HepG2 (cell line): Measurements from ENCODE around the gene HRH3. TPM values are rescaled to one million over a fixed set of nuclear protein-coding genes. Genes with fewer than 3 reads are reported as not detected.

ENCODE experiments used
- CCAR2 ChIP-seq: fragments of 200-400 bp; formaldehyde crosslinking; optimal IDR thresholded peaks from 2 replicates; pipeline ENCODE3; 2018; ENCODE audit warnings: low read depth, mild to moderate bottlenecking, low read length, moderate library complexity
- FOXK2 ChIP-seq: fragments of 450-650 bp; IDR thresholded peaks from 2 replicates; pipeline ENCODE4 v1.6.1; 2016
- FOXP4 ChIP-seq: sonication (generic); formaldehyde crosslinking; IDR thresholded peaks from 2 replicates; pipeline ENCODE4 v1.4.0; 2020; ENCODE audit warnings: missing genetic modification reagents
- GPN1 ChIP-seq: sonication (generic); formaldehyde crosslinking; IDR thresholded peaks from 2 replicates; pipeline ENCODE4 v1.5.1; 2020; ENCODE audit warnings: missing genetic modification reagents, borderline replicate concordance
- IKZF1 ChIP-seq: fragments of 450-650 bp; IDR thresholded peaks from 2 replicates; pipeline ENCODE4 v1.7.1; 2016
- KLF13 ChIP-seq: sonication (generic); formaldehyde crosslinking; IDR thresholded peaks from 2 replicates; pipeline ENCODE4 v1.4.0; 2020; ENCODE audit warnings: mild to moderate bottlenecking, missing genetic modification reagents
- MAFG ChIP-seq: sonication (generic); formaldehyde crosslinking; IDR thresholded peaks from 2 replicates; pipeline ENCODE4 v1.5.1; 2020; ENCODE audit warnings: mild to moderate bottlenecking, missing genetic modification reagents
- MBD4 ChIP-seq: IDR thresholded peaks from 2 replicates; pipeline ENCODE4 v1.6.1; 2012; ENCODE audit warnings: low read length, inconsistent platforms, borderline replicate concordance
- PHF8 ChIP-seq: sonication (generic); formaldehyde crosslinking; IDR thresholded peaks from 2 replicates; pipeline ENCODE4 v1.5.0; 2020; ENCODE audit warnings: missing genetic modification reagents
- PTBP1 ChIP-seq: fragments of 200-400 bp; formaldehyde crosslinking; IDR thresholded peaks from 2 replicates; pipeline ENCODE4 v1.6.1; 2018; ENCODE audit warnings: low read length, low read depth; ENCODE audit not compliant: poor library complexity, severe bottlenecking
- SNAI1 ChIP-seq: sonication (generic); formaldehyde crosslinking; IDR thresholded peaks from 2 replicates; pipeline ENCODE4 v1.5.0; 2020; ENCODE audit warnings: mild to moderate bottlenecking, missing genetic modification reagents, borderline replicate concordance
- TGIF2 ChIP-seq: IDR thresholded peaks from 2 replicates; pipeline ENCODE4 v1.6.1; 2016; ENCODE audit warnings: control low read depth, missing compliant biosample characterization
- TP53 ChIP-seq: sonication (generic); formaldehyde crosslinking; conservative IDR thresholded peaks from 2 replicates; pipeline ENCODE4 v1.4.0; 2020; ENCODE audit warnings: missing genetic modification reagents
- ZNF124 ChIP-seq: sonication (generic); formaldehyde crosslinking; IDR thresholded peaks from 2 replicates; pipeline ENCODE4 v1.4.0; 2020; ENCODE audit warnings: missing genetic modification reagents
- ZNF564 ChIP-seq: sonication (generic); formaldehyde crosslinking; IDR thresholded peaks from 2 replicates; pipeline ENCODE4 v1.8.1; 2023; ENCODE audit warnings: mild to moderate bottlenecking, missing genetic modification reagents
- ZNF713 ChIP-seq: sonication (generic); formaldehyde crosslinking; IDR thresholded peaks from 2 replicates; pipeline ENCODE4 v1.4.0; 2020; ENCODE audit warnings: mild to moderate bottlenecking, missing genetic modification reagents
- polyA plus RNA-seq, 8 experiments: library from polyadenylated mRNA; depleted of rRNA in 3 of 8; stranded (reverse) in 7 of 8; unstranded in 1 of 8; fragments of >200 nt; fragmentation: Illumina TruSeq in 4 of 8; extraction: Trizol in 4 of 8; gene quantifications; 2 replicates each; pipeline versions ENCODE4 v1.2.1 to v1.2.3, GENCODE V29; 2011 to 2016; ENCODE audit warnings: low read depth in 4 of 8, missing spikeins in 1 of 8, mixed read lengths in 1 of 8; ENCODE audit not compliant: insufficient read depth in 1 of 8
- total RNA-seq, 5 experiments: library from RNA; depleted of rRNA; stranded (reverse); fragments of >200 nt; fragmentation: Illumina TruSeq; extraction: Trizol; gene quantifications; 2 replicates each; pipeline ENCODE4 v1.2.3, GENCODE V29; 2016; ENCODE audit warnings: low read depth in 1 of 5
- TF ChIP-seq, protein P1 (sequence below): sonication (generic); formaldehyde crosslinking; IDR thresholded peaks from 2 replicates; pipeline ENCODE4 v1.4.0; 2020; ENCODE audit warnings: missing genetic modification reagents; ENCODE audit errors: not compliant biosample characterization
- TF ChIP-seq, protein P2 (sequence below): sonication (generic); formaldehyde crosslinking; IDR thresholded peaks from 2 replicates; pipeline ENCODE4 v1.4.0; 2020; ENCODE audit warnings: mild to moderate bottlenecking, missing genetic modification reagents
- TF ChIP-seq, protein P3 (sequence below): IDR thresholded peaks from 2 replicates; pipeline ENCODE4 v1.6.1; 2016; ENCODE audit warnings: low read depth
- TF ChIP-seq, protein P4 (sequence below): sonication (generic); formaldehyde crosslinking; IDR thresholded peaks from 2 replicates; pipeline ENCODE4 v1.5.0; 2020; ENCODE audit warnings: missing genetic modification reagents
- TF ChIP-seq, protein P5 (sequence below): sonication (generic); formaldehyde crosslinking; IDR thresholded peaks from 2 replicates; pipeline ENCODE4 v1.5.1; 2020; ENCODE audit warnings: missing genetic modification reagents, mild to moderate bottlenecking, borderline replicate concordance

HRH3 gene
- total and polyA plus RNA-seq, 2 of the 13 experiments (the other 11 are each of a cell fraction or from before 2014, with no cell fraction given), result 0.18 TPM; not detected in 1

DNA sequence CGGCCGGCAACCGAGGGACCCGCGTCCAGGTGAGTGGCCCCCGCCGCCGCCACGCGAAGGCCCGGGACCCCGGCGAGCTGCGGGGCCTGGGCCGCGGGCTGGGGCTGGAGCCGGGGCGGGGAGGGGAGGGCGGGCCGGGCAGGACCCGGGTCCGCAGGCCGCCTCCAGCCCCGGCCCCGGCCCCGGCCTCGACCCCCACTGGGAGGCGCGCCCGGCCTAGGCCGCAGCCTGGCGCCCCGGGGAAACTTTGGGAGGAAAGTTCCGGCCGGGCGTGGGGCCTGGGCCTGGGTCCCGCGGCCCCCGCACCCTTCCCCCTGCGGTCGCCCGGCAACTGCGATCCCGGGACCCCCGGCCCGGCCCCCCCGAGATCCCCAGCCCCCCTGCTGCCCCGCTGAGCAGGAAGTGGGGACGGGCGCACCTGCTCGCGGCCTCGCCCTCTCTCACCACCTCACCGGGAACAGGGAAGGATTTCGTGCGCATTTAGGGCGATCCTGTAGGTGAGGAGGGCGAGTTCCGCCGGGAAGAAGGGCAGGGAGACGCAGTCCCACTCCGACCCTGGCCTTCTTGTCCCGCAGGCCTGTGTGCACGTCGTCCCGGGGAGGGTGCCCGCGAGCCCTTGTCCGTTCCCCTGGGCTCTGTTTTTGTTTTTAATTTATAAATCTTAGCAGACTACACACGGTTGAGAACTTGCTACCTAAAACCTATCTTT is 18.6 kb upstream of the HRH3 start (continued):
- TF ChIP-seq GPN1 (CRISPR knock-in tag) (peak; percentile 89; the same call in 1 of the 2 replicates), ZNF564 (0 out of 2 replicates have a peak, but pooled peaks have one; percentile 7), SNAI1 (CRISPR knock-in tag) (0 out of 2 replicates have a peak, but pooled peaks have one; percentile 73), ZNF124 (CRISPR knock-in tag) (0 out of 2 replicates have a peak, but pooled peaks have one; percentile 31), FOXP4 (CRISPR knock-in tag) (no peak), IKZF1 (no peak), TGIF2 (CRISPR knock-in tag) (peak; percentile 34; the same call in 1 of the 2 replicates), KLF13 (no peak), FOXK2 (no peak), TP53 (CRISPR knock-in tag) (no peak), MAFG (CRISPR knock-in tag) (no peak), PTBP1 (no peak), ZNF713 (no peak; the same call in 1 of the 2 replicates), PHF8 (CRISPR knock-in tag) (peak; percentile 73; the same call in 1 of the 2 replicates), MBD4 (no peak), CCAR2 (no peak)
- TF ChIP-seq, protein P1, sequence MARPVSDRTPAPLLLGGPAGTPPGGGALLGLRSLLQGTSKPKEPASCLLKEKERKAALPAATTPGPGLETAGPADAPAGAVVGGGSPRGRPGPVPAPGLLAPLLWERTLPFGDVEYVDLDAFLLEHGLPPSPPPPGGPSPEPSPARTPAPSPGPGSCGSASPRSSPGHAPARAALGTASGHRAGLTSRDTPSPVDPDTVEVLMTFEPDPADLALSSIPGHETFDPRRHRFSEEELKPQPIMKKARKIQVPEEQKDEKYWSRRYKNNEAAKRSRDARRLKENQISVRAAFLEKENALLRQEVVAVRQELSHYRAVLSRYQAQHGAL (CRISPR knock-in tag), result no peak
- TF ChIP-seq, protein P2, sequence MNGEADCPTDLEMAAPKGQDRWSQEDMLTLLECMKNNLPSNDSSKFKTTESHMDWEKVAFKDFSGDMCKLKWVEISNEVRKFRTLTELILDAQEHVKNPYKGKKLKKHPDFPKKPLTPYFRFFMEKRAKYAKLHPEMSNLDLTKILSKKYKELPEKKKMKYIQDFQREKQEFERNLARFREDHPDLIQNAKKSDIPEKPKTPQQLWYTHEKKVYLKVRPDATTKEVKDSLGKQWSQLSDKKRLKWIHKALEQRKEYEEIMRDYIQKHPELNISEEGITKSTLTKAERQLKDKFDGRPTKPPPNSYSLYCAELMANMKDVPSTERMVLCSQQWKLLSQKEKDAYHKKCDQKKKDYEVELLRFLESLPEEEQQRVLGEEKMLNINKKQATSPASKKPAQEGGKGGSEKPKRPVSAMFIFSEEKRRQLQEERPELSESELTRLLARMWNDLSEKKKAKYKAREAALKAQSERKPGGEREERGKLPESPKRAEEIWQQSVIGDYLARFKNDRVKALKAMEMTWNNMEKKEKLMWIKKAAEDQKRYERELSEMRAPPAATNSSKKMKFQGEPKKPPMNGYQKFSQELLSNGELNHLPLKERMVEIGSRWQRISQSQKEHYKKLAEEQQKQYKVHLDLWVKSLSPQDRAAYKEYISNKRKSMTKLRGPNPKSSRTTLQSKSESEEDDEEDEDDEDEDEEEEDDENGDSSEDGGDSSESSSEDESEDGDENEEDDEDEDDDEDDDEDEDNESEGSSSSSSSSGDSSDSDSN (CRISPR knock-in tag), result peak; percentile 57
- TF ChIP-seq, protein P3, sequence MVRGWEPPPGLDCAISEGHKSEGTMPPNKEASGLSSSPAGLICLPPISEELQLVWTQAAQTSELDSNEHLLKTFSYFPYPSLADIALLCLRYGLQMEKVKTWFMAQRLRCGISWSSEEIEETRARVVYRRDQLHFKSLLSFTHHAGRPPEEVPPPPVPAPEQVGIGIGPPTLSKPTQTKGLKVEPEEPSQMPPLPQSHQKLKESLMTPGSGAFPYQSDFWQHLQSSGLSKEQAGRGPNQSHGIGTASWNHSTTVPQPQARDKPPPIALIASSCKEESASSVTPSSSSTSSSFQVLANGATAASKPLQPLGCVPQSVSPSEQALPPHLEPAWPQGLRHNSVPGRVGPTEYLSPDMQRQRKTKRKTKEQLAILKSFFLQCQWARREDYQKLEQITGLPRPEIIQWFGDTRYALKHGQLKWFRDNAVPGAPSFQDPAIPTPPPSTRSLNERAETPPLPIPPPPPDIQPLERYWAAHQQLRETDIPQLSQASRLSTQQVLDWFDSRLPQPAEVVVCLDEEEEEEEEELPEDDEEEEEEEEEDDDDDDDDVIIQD, result no peak
- TF ChIP-seq, protein P4, sequence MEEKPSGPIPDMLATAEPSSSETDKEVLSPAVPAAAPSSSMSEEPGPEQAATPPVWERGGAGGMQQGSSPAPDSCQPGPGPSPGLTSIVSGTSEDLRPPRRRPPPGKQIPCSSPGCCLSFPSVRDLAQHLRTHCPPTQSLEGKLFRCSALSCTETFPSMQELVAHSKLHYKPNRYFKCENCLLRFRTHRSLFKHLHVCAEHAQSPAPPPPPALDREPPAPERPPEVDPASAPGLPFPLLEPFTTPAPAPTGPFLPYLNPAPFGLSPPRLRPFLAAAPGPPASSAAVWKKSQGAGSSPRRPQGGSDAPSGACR, result peak; percentile 39; the same call in 1 of the 2 replicates
- TF ChIP-seq, protein P5, sequence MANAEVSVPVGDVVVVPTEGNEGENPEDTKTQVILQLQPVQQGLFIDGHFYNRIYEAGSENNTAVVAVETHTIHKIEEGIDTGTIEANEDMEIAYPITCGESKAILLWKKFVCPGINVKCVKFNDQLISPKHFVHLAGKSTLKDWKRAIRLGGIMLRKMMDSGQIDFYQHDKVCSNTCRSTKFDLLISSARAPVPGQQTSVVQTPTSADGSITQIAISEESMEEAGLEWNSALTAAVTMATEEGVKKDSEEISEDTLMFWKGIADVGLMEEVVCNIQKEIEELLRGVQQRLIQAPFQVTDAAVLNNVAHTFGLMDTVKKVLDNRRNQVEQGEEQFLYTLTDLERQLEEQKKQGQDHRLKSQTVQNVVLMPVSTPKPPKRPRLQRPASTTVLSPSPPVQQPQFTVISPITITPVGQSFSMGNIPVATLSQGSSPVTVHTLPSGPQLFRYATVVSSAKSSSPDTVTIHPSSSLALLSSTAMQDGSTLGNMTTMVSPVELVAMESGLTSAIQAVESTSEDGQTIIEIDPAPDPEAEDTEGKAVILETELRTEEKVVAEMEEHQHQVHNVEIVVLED, result no peak
